C4-2B (cell line): Measurements from ENCODE around the gene KCNQ1.
A peak's percentile ranks its signal among the peaks of the same experiment; 100 is the strongest.

ENCODE experiments used
- CTCF ChIP-seq: fragments of 450-650 bp; conservative IDR thresholded peaks from 2 replicates; pipeline ENCODE4 v1.5.1; 2017; ENCODE audit warnings: mild to moderate bottlenecking
- ZFX ChIP-seq: fragments of 450-650 bp; IDR thresholded peaks from 2 replicates; pipeline ENCODE4 v1.6.1; 2017

- TF ChIP-seq CTCF (peak; percentile 20), ZFX (no peak)
Observed at GRCh38 chr11:2612884-2613571, 168.2 kb downstream of the KCNQ1 start.
